Stimulated activated CD4-positive, alpha-beta T cell treated with anti-CD3 and anti-CD28 coated beads, Interleukin-2, amount 100 ng/mL, for 48 hours (primary cell): ENCODE data around the gene GRIPAP1.

Source experiments
- DNase-seq, 2 donors: peaks; one replicate each; pipeline ENCODE4 v3.0.0-alpha.2; 2020

Gene GRIPAP1

GRCh38 chrX:49002091-49002935 is at the start of gene GRIPAP1:
Gene GRIPAP1, minus strand, starts transcription at chrX:49002264. Its CDS starts 35 bp downstream, at chrX:49002229.
- peak; percentile 57 to 59 for DNase-seq

- no peak for DNase-seq
Observed at GRCh38 chrX:49043987-49044281, 41.9 kb upstream of the GRIPAP1 start.

- DNase-seq, result peak; percentile 86 to 87
Observed at GRCh38 chrX:49043220-49043986, 41.3 kb upstream of the GRIPAP1 start, which contains the start of gene TFE3. Gene TFE3, minus strand, starts transcription at chrX:49043357. Its CDS starts 131 bp downstream, at chrX:49043226.

GRCh38 chrX:49042581-49043219 is 40.6 kb upstream of the GRIPAP1 start:
- no peak for DNase-seq

- DNase-seq, result no peak
Observed at GRCh38 chrX:49041744-49042580, 39.9 kb upstream of the GRIPAP1 start.

- no peak for DNase-seq
Observed at GRCh38 chrX:49040376-49040955, 38.4 kb upstream of the GRIPAP1 start.

- DNase-seq, result peak; percentile 10 to 30
Observed at GRCh38 chrX:49039598-49040375, 37.7 kb upstream of the GRIPAP1 start.

- no peak for DNase-seq
Observed at GRCh38 chrX:49037883-49038475, 35.9 kb upstream of the GRIPAP1 start.

- DNase-seq, result no peak
Observed at GRCh38 chrX:49030283-49030682, 28.2 kb upstream of the GRIPAP1 start.

GRCh38 chrX:49029876-49030275 is 27.8 kb upstream of the GRIPAP1 start:
- no peak for DNase-seq

- DNase-seq, result no peak
Observed at GRCh38 chrX:49019599-49020249, 17.7 kb upstream of the GRIPAP1 start.

- DNase-seq, result no peak
Observed at GRCh38 chrX:49019050-49019449, 17.0 kb upstream of the GRIPAP1 start.

- no peak for DNase-seq
Observed at GRCh38 chrX:49003696-49004095, 1.6 kb upstream of the GRIPAP1 start.

GRCh38 chrX:49001521-49002090 is 458 bp downstream of the GRIPAP1 start:
- peak; percentile 19 to 20 for DNase-seq

- no peak for DNase-seq
Observed at GRCh38 chrX:49000636-49001035, 1.4 kb downstream of the GRIPAP1 start.

GRCh38 chrX:48999030-48999429 is 3.0 kb downstream of the GRIPAP1 start:
- DNase-seq, result no peak

- no peak for DNase-seq
Observed at GRCh38 chrX:48998391-48998790, 3.7 kb downstream of the GRIPAP1 start.

GRCh38 chrX:48997865-48998264 is 4.2 kb downstream of the GRIPAP1 start:
- no peak for DNase-seq

GRCh38 chrX:48997455-48997854 is 4.6 kb downstream of the GRIPAP1 start:
- no peak for DNase-seq

- no peak for DNase-seq
Observed at GRCh38 chrX:48996969-48997368, 5.1 kb downstream of the GRIPAP1 start.
